Endothelial cell of umbilical vein (primary cell): ENCODE measurements around the gene CEACAM5. TPM values are rescaled to one million over a fixed set of nuclear protein-coding genes. Genes with fewer than 3 reads are reported as not detected.

ENCODE experiments used
- BruUV-seq: library from RNA; stranded (reverse); fragments of 400-500 nt; replicated peaks from 2 replicates; lab custom pipeline; 2021; lab: Mats Ljungman, UMichigan
- CTCF ChIA-PET: fragments of 300-600, 350-600 bp; sonication (Branson Sonifier 250); formaldehyde crosslinking; loops from one replicate; lab custom pipeline; 2021; ENCODE audit warnings: antibody characterized with exemption, inconsistent platforms; lab: Charles Lee
- POLR2A ChIA-PET: fragments of 300-600, 350-600 bp; sonication (Branson Sonifier 250); formaldehyde crosslinking; loops from one replicate; lab custom pipeline; 2021; ENCODE audit warnings: antibody characterized with exemption, inconsistent platforms; lab: Charles Lee
- DNase-seq: peaks from one replicate; pipeline ENCODE4 v3.0.0-alpha.2; 2011; ENCODE audit warnings: low read depth, low spot score
- FAIRE-seq: peaks from 2 replicates; lab custom pipeline; 2011; peaks lifted over from hg19 to GRCh38; lab: Jason Lieb, UNC
- H2AFZ ChIP-seq: 2 replicates; pipeline ENCODE4 v1.6.0; 2012; ENCODE audit warnings: low read depth, low read length, control low read depth, inconsistent platforms
- H3K27ac ChIP-seq: 2 replicates; pipeline ENCODE4 v1.5.1; 2011; ENCODE audit warnings: low read depth, mild to moderate bottlenecking, control low read depth, low read length, moderate library complexity; ENCODE audit not compliant: insufficient read depth
- H3K27me3 ChIP-seq, 2 experiments: 2 replicates each; pipeline versions ENCODE4 v1.6.0 to v1.6.1; 2011; ENCODE audit warnings: low read length in 2 of 2, mixed read lengths in 1 of 2; ENCODE audit not compliant: control insufficient read depth in 2 of 2, insufficient read depth in 2 of 2
- H3K36me3 ChIP-seq, 2 experiments: 2 replicates in 1 of 2; 3 replicates in 1 of 2; pipeline ENCODE4 v1.5.1; 2011; ENCODE audit warnings: low read length in 2 of 2, mild to moderate bottlenecking in 1 of 2, moderate library complexity in 1 of 2; ENCODE audit not compliant: control insufficient read depth in 2 of 2, insufficient read depth in 2 of 2; ENCODE audit errors: extremely low read depth in 1 of 2
- H3K4me1 ChIP-seq: 3 replicates; pipeline ENCODE4 v1.5.1; 2011; ENCODE audit warnings: mild to moderate bottlenecking, low read length; ENCODE audit not compliant: control insufficient read depth, insufficient read depth; ENCODE audit errors: extremely low read depth
- H3K4me2 ChIP-seq: 2 replicates; pipeline ENCODE4 v1.6.1; 2011; ENCODE audit warnings: low read length, control low read depth, mixed read lengths; ENCODE audit not compliant: insufficient read depth
- H3K4me3 ChIP-seq, 3 experiments: fragments of 200-600 bp in 1 of 3; sonication (generic), shearing (Covaris generic) in 1 of 3; replicated peaks in 1 of 3; 2 replicates each; pipeline ENCODE4 v1.5.1; 2011 to 2016; ENCODE audit warnings: control low read depth in 3 of 3, low read length in 3 of 3, mild to moderate bottlenecking in 2 of 3, inconsistent platforms in 1 of 3, low read depth in 1 of 3, moderate library complexity in 1 of 3; ENCODE audit not compliant: insufficient read depth in 1 of 3
- H3K79me2 ChIP-seq: 2 replicates; pipeline ENCODE4 v1.6.0; 2012; ENCODE audit warnings: low read length, inconsistent platforms; ENCODE audit not compliant: control insufficient read depth, insufficient read depth
- H3K9ac ChIP-seq: replicated peaks from 2 replicates; pipeline ENCODE3; 2011; ENCODE audit warnings: low read length, control low read depth; ENCODE audit not compliant: insufficient read depth; ENCODE audit errors: extremely low read depth
- H3K9me1 ChIP-seq: replicated peaks from 3 replicates; pipeline ENCODE4 v1.6.0; 2011; ENCODE audit warnings: mild to moderate bottlenecking, low read length; ENCODE audit not compliant: control insufficient read depth, insufficient read depth; ENCODE audit errors: extremely low read depth
- H3K9me3 ChIP-seq: replicated peaks from 2 replicates; pipeline ENCODE4 v1.5.1; 2012; ENCODE audit warnings: low read length, inconsistent platforms; ENCODE audit not compliant: control insufficient read depth, insufficient read depth
- H4K20me1 ChIP-seq: replicated peaks from 2 replicates; pipeline ENCODE3; 2011; ENCODE audit warnings: mild to moderate bottlenecking, low read length; ENCODE audit not compliant: control insufficient read depth, insufficient read depth; ENCODE audit errors: extremely low read depth
- CTCF ChIP-seq, 2 donors: IDR thresholded peaks; 1 replicate in 1 of 2; 2 replicates in 1 of 2; pipeline ENCODE4 v1.5.1; 2011; ENCODE audit warnings: low read length in 2 of 2, mild to moderate bottlenecking in 2 of 2, moderate library complexity in 2 of 2, control low read depth in 1 of 2, inconsistent platforms in 1 of 2, low read depth in 1 of 2; ENCODE audit not compliant: insufficient read depth in 1 of 2; ENCODE audit errors: extremely low read depth in 1 of 2
- EZH2 ChIP-seq: IDR thresholded peaks from 2 replicates; pipeline ENCODE4 v1.6.1; 2012; ENCODE audit warnings: borderline replicate concordance, low read depth, mild to moderate bottlenecking, moderate library complexity, low read length, inconsistent platforms; ENCODE audit not compliant: severe bottlenecking
- FOS ChIP-seq: IDR thresholded peaks from 2 replicates; pipeline ENCODE4 v1.6.1; 2011; ENCODE audit warnings: mild to moderate bottlenecking, low read length, moderate library complexity, borderline replicate concordance; ENCODE audit not compliant: insufficient read depth
- JUN ChIP-seq: IDR thresholded peaks from 2 replicates; pipeline ENCODE4 v1.6.1; 2011; ENCODE audit warnings: borderline replicate concordance, low read depth; ENCODE audit not compliant: insufficient read length, insufficient read depth
- MAX ChIP-seq: IDR thresholded peaks from 2 replicates; pipeline ENCODE4 v1.6.1; 2011; ENCODE audit not compliant: insufficient read depth, insufficient read length
- MYC ChIP-seq: IDR thresholded peaks from one replicate; pipeline ENCODE4 v1.6.1; 2011; ENCODE audit warnings: mild to moderate bottlenecking, low read depth, low read length
- POLR2A ChIP-seq: IDR thresholded peaks from 2 replicates; pipeline ENCODE4 v1.6.1; 2012; ENCODE audit warnings: low read depth, mild to moderate bottlenecking, control low read depth, low read length
- POLR2AphosphoS5 ChIP-seq: IDR thresholded peaks from 2 replicates; pipeline ENCODE4 v1.6.1; 2012; ENCODE audit warnings: low read depth, mild to moderate bottlenecking, control low read depth, low read length, moderate library complexity; ENCODE audit not compliant: insufficient read depth
- dilution Hi-C: fragments of 300-500 bp; cut with MboI; formaldehyde crosslinking; loops from one replicate; pipeline ENCODE4 v1.15.0; 2019; ENCODE audit warnings: low sequenced_read_pairs; ENCODE audit not compliant: extremely low pct_ligation_motif_present
- intact Hi-C: fragments of 100-400 bp; cut with micrococcal nuclease; formaldehyde crosslinking; loops from one replicate; pipeline ENCODE4 v1.10.0; 2022
- polyA plus RNA-seq, 4 experiments: library from polyadenylated mRNA; depleted of rRNA in 3 of 4; stranded (reverse) in 3 of 4; unstranded in 1 of 4; fragments of >200 nt; gene quantifications; 2 replicates each; pipeline versions ENCODE4 v1.2.1 to v1.2.3, GENCODE V29; 2011 to 2012; ENCODE audit warnings: missing spikeins in 1 of 4
- total RNA-seq: library from RNA; stranded (reverse); gene quantifications from 2 replicates; pipeline ENCODE4 v1.2.3, GENCODE V29; 2021

Gene CEACAM5
- total and polyA plus RNA-seq, 2 donors (not counting 3 experiments of a cell fraction or from before 2014, with no cell fraction given): not detected

GRCh38 chr19:41718761-41719160 is 10.3 kb downstream of the CEACAM5 start:
- intact Hi-C loops (no loop called here), dilution Hi-C loops (no loop called here)
- no peak for DNase-seq
- no peaks in the 10 kb centered on the region for H3K9me3 ChIP-seq
- H3K36me3 ChIP-seq: no peaks in the 10 kb centered on the region
- ChIA-PET CTCF (interaction anchor here (4.9 kb wide), 1 partner anchor 13 kb away, joined by 18 read pairs; no protein-coding TSS in a partner anchor), POLR2A (no interaction called here)
- no peak overlapping the region for H3K9ac ChIP-seq
- no peak overlapping the region for H2AFZ ChIP-seq
- H3K27me3 ChIP-seq: no peaks in the 10 kb centered on the region
- H3K79me2 ChIP-seq: no peaks in the 10 kb centered on the region
- no peaks in the 10 kb centered on the region for H3K4me1 ChIP-seq
- no peak overlapping the region for H3K27ac ChIP-seq
- FAIRE-seq: no peak
- no peak for TF ChIP-seq POLR2A
- no peak for TF ChIP-seq FOS
- no peak for TF ChIP-seq MAX
- no peak for TF ChIP-seq JUN
- TF ChIP-seq EZH2: no peak
- no peak for TF ChIP-seq POLR2AphosphoS5
- no peak for TF ChIP-seq CTCF (IDR thresholded peaks at IDR 0.05; ENCODE audit: extremely low read depth in 1 of 2, insufficient read depth in 1 of 2, low read depth in 1 of 2, low read length in 2 of 2)
- TF ChIP-seq MYC: no peak
- no peaks in the 10 kb centered on the region for H3K9me1 ChIP-seq
- H3K4me3 ChIP-seq: no peak overlapping the region
- no peaks in the 10 kb centered on the region for H4K20me1 ChIP-seq
- BruUV-seq: no TSS peak
- H3K4me2 ChIP-seq: no peak overlapping the region
